ENCODE measurements around the gene SPP1. TPM values are rescaled to one million over a fixed set of nuclear protein-coding genes. Genes with fewer than 3 reads are reported as not detected.
"Not testable (repeated sequence)": the region's sequence is repeated elsewhere in the genome, so short reads cannot be mapped to it uniquely, and the experiment has no call there.

Gene SPP1
- total and polyA plus RNA-seq, 7 donors, result 3.0 to 47.8 (median 30.4) TPM

DNA sequence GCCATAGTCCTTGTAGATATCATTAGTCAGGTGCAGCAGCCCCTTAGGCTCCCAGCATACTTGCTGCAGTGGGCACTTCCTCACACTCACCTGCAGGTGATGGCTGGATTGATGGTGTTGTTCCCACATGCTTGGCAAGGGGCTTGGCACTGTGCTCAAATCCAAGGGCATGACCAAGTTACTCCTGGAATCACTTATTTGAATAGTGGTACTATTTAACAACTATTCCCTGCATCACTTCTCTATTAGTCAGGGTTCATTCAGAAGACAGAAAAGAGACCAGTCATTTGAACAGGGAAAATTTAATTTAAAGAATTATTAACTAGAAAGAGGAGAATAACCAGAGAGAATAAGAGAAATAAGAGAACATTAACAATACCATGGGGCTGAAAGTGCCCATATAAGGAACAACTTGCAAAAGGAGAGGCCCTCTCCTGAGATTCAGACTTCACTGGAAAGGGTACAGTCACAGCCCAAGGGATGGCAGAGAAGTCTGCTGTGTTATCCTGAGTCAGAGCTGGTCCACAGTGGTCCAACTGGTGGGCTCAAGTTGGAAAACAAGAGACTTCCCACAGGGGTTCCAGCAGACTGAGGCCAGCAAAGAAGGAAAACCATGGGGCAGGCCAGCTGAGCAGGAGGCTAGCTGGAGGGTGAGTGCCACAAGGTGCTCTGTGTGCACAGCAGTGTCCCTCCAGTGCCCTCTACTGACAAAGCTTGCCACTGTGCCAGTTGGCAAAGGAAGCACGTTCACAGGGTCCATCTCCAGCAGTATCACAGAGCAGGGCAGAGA is 9.8 kb downstream of the SPP1 start:
- no peak overlapping the region for H3K27ac ChIP-seq
- 0 to 2% methylated on average over 1 of the region's 1 CpG for WGBS, 2 donors
- H3K9me3 ChIP-seq, result no peaks in the 10 kb centered on the region
- H3K4me3 ChIP-seq, result no peak overlapping the region
- H3K27me3 ChIP-seq, result no peaks in the 10 kb centered on the region
- intact Hi-C loops (cut with DNase I), result no loop called here
- DNase-seq, result no peak
- H3K36me3 ChIP-seq, result no peaks in the 10 kb centered on the region
- H3K4me1 ChIP-seq, result no peaks in the 10 kb centered on the region
- TF ChIP-seq, protein P1, sequence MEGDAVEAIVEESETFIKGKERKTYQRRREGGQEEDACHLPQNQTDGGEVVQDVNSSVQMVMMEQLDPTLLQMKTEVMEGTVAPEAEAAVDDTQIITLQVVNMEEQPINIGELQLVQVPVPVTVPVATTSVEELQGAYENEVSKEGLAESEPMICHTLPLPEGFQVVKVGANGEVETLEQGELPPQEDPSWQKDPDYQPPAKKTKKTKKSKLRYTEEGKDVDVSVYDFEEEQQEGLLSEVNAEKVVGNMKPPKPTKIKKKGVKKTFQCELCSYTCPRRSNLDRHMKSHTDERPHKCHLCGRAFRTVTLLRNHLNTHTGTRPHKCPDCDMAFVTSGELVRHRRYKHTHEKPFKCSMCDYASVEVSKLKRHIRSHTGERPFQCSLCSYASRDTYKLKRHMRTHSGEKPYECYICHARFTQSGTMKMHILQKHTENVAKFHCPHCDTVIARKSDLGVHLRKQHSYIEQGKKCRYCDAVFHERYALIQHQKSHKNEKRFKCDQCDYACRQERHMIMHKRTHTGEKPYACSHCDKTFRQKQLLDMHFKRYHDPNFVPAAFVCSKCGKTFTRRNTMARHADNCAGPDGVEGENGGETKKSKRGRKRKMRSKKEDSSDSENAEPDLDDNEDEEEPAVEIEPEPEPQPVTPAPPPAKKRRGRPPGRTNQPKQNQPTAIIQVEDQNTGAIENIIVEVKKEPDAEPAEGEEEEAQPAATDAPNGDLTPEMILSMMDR (IDR thresholded peaks at IDR 0.05), result peak in 3 of 4 experiments; percentile 10 to 47 (median 16)
- TF ChIP-seq EP300 (IDR thresholded peaks at IDR 0.05) (no peak), POLR2AphosphoS5 (IDR thresholded peaks at IDR 0.05) (no peak), POLR2A (IDR thresholded peaks at IDR 0.05) (no peak)

DNA sequence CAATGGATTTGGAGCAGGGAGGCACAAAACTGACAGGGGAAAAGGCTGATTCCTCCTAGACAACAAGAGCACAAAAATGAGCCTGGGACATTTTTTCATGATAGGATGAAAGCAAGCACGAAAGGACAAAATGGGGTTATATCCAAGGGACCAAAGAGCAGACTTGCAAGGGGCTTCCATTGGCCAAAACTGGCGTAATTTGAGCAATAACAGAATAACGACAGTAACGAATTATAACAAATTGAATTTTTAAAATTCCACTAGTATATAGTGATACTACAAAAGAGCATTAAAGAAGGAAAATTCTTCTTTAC is 10.3 kb downstream of the SPP1 start:
- intact Hi-C loops (cut with DNase I), result no loop called here
- Histone ChIP-seq H3K4me3 (no peak overlapping the region), H3K4me1 (no peaks in the 10 kb centered on the region), H3K27ac (no peak overlapping the region), H3K27me3 (no peaks in the 10 kb centered on the region), H3K36me3 (no peaks in the 10 kb centered on the region), H3K9me3 (no peaks in the 10 kb centered on the region)
- DNase-seq, result no peak
- 64 to 86% methylated on average over 4 of the region's 4 CpGs for WGBS, 2 donors
- TF ChIP-seq POLR2A (IDR thresholded peaks at IDR 0.05) (no peak), EP300 (IDR thresholded peaks at IDR 0.05) (no peak), POLR2AphosphoS5 (IDR thresholded peaks at IDR 0.05) (no peak)
- TF ChIP-seq, protein P1 (IDR thresholded peaks at IDR 0.05), result no peak

DNA sequence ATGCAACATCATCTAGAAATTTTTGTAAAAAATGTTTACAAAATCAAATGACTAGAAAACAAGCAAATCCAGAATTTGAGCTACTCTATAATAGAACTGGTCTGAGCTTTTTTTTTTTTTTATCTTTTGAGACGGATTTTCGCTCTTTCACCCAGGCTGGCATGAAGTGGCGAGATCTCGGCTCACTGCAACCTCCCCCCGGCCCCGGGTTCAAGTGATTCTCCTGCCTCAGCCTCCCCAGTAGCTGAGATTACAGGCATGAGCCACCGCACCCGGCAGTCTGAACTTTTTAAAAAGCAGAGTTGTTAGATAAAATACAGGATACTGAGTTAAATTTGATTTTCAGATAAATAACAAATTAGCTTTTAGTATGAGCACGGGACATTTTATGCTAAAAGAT is 11.0 kb downstream of the SPP1 start:
- WGBS, 2 donors, result 84 to 94% methylated on average over 9 of the region's 9 CpGs
- intact Hi-C loops (cut with DNase I), result no loop called here
- TF ChIP-seq POLR2A (IDR thresholded peaks at IDR 0.05) (no peak), POLR2AphosphoS5 (IDR thresholded peaks at IDR 0.05) (no peak), EP300 (IDR thresholded peaks at IDR 0.05) (no peak)
- TF ChIP-seq, protein P1 (IDR thresholded peaks at IDR 0.05), result no peak

DNA sequence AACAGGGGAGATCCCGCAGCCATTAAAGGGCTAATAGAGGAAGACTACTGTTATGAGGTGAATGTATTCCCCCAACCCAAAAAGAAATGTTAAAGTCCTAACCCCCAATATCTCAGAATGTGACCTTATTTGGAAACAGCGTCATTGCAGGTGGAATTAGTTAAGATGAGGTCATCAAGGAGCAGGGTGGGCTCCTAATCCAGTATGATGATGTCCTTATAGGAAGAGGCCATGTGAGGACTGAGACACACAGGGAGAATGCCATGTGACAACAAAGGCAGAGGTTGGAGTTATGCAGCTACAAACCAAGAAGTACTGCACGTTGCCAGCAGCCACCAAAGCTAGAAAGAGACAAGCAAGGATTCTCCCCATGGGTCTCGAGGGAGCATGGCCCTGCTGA is 14.3 kb downstream of the SPP1 start:
- Histone ChIP-seq H3K27me3 (no peaks in the 10 kb centered on the region), H3K4me1 (no peaks in the 10 kb centered on the region), H3K36me3 (no peaks in the 10 kb centered on the region), H3K4me3 (no peak overlapping the region), H3K27ac (no peak overlapping the region), H3K9me3 (no peaks in the 10 kb centered on the region)
- DNase-seq, result no peak
- intact Hi-C loops (cut with DNase I), result no loop called here
- TF ChIP-seq POLR2AphosphoS5 (IDR thresholded peaks at IDR 0.05) (no peak), EP300 (IDR thresholded peaks at IDR 0.05) (no peak), POLR2A (IDR thresholded peaks at IDR 0.05) (no peak)
- TF ChIP-seq, protein P1 (IDR thresholded peaks at IDR 0.05), result no peak
- 86 to 90% methylated on average over 4 of the region's 4 CpGs for WGBS, 2 donors

More for the DNA sequence above, 11.0 kb downstream of the SPP1 start:
- Histone ChIP-seq H3K9me3 (no peaks in the 10 kb centered on the region), H3K27me3 (no peaks in the 10 kb centered on the region), H3K4me1 (no peaks in the 10 kb centered on the region), H3K4me3 (no peak overlapping the region), H3K27ac (no peak overlapping the region), H3K36me3 (no peaks in the 10 kb centered on the region)
- no peak for DNase-seq

DNA sequence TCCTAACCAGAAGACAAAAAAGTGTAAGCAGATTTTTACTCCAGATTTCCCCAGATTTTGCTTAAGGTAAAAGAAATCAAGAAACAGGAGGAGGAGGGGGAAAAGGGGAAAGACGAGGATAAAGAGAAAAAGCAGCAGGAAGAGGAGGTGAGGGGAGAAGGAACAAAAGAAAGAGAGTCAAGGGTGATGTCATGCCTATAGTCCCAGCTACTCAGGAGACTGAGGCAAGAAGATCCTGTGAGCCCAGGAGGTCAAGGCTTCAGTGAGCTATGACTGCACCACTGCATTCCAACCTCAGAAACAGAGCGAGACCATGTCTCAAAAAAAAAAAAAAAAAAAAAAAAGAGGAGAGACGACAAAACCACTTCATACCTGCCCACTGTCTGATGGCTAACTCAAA is 19.9 kb downstream of the SPP1 start:
- TF ChIP-seq, protein P1 (IDR thresholded peaks at IDR 0.05), result no peak
- no peak for TF ChIP-seq POLR2A (IDR thresholded peaks at IDR 0.05)
- TF ChIP-seq EP300 (IDR thresholded peaks at IDR 0.05), result no peak
- no peak for TF ChIP-seq POLR2AphosphoS5 (IDR thresholded peaks at IDR 0.05)

DNA sequence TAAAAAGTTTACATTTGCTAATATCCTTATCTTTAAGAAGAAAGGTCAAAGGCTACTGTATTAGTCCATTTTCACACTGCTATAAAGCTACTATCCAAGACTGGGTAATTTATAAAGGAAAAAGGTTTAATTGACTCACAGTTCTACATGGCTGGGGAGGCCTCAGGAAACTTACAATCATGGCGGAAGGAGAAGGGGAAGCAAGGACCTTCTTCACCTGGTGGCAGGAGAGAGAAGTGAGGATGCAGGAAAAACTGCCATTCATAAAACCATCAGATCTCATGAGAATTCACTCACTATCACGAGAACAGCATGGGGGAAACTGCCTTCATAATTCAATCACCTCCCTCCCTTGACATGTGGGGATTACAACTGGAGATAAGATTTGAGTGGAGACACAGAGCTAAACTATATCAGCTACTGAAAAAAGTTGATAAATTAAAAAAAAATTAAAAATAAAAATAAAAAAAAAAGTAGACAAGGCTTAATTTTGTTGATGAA is 23.7 kb downstream of the SPP1 start:
- H3K27ac ChIP-seq; H3K27me3 ChIP-seq; H3K36me3 ChIP-seq; H3K4me1 ChIP-seq; DNase-seq; H3K4me3 ChIP-seq; H3K9me3 ChIP-seq; intact Hi-C loops (cut with DNase I): not testable (repeated sequence)
- WGBS, 2 donors, result 86 to 89% methylated on average over 2 of the region's 2 CpGs

More for the DNA sequence above, 19.9 kb downstream of the SPP1 start:
- DNase-seq, result no peak
- Histone ChIP-seq H3K27ac (no peak overlapping the region), H3K27me3 (no peaks in the 10 kb centered on the region), H3K4me3 (no peak overlapping the region), H3K4me1 (no peaks in the 10 kb centered on the region), H3K36me3 (no peaks in the 10 kb centered on the region), H3K9me3 (no peaks in the 10 kb centered on the region)
- WGBS, 2 donors, result 75 to 78% methylated on average over 3 of the region's 3 CpGs
- intact Hi-C loops (cut with DNase I), result no loop called here

Data from sigmoid colon (tissue), 7 donors.